A673 (cell line): ENCODE results near the gene SURF1.

Experiments used
- EZH2 ChIP-seq: fragments of 200-600 bp; sonication (generic); IDR thresholded peaks from 2 replicates; pipeline ENCODE4 v1.6.1; 2017; ENCODE audit warnings: borderline replicate concordance, low read depth, mild to moderate bottlenecking, mixed read lengths, antibody characterized with exemption, low read length; ENCODE audit not compliant: poor library complexity, severe bottlenecking
- TF ChIP-seq, protein P1 (sequence below): fragments of 300-800, 200-600 bp; sonication (generic); conservative IDR thresholded peaks from 2 replicates; pipeline ENCODE4 v1.5.1; 2017; ENCODE audit warnings: low read depth, mild to moderate bottlenecking, antibody characterized with exemption, low read length, moderate library complexity, mixed read lengths

DNA sequence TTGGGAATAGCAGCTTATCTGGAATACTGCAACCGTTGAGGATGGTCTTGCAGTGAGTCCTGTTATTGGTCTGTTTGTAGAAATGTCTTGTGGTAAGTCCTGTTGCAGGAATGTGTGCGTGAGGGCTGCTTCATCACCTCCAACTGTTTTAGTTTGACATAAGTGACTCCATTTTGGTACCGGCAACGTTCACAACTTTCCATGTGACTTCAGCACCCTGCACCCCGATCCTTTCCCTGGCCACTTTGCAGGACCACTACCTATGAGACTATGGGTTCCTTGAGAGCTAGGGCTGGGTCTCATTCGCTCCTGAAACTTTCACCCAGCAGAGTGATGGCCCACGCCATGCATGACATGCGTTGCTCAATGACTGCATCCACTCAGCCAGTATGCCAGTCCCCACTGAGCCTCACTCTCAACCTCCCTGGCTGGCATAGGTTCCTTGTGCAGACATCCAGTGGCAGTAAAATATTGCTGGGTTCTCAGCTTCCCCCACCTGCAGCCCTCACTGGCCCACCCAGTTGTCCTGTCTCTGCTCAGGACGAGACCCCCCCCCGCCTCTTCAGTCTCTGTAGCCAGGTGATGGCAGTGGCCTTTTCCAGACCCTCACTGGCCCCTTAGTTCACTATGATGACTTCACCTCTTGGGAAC is 28.3 kb downstream of the SURF1 start:
- TF ChIP-seq, protein P1, sequence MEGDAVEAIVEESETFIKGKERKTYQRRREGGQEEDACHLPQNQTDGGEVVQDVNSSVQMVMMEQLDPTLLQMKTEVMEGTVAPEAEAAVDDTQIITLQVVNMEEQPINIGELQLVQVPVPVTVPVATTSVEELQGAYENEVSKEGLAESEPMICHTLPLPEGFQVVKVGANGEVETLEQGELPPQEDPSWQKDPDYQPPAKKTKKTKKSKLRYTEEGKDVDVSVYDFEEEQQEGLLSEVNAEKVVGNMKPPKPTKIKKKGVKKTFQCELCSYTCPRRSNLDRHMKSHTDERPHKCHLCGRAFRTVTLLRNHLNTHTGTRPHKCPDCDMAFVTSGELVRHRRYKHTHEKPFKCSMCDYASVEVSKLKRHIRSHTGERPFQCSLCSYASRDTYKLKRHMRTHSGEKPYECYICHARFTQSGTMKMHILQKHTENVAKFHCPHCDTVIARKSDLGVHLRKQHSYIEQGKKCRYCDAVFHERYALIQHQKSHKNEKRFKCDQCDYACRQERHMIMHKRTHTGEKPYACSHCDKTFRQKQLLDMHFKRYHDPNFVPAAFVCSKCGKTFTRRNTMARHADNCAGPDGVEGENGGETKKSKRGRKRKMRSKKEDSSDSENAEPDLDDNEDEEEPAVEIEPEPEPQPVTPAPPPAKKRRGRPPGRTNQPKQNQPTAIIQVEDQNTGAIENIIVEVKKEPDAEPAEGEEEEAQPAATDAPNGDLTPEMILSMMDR: no peak
- no peak for TF ChIP-seq EZH2
